Progenitor cell of endocrine pancreas (in vitro differentiated cells): ENCODE data around the gene ATF1. TPM values are rescaled to one million over a fixed set of nuclear protein-coding genes. Genes with fewer than 3 reads are reported as not detected.
"Not testable (repeated sequence)": the region's sequence is repeated elsewhere in the genome, so short reads cannot be mapped to it uniquely, and the experiment has no call there.

ENCODE experiments used
- DNase-seq: peaks from one replicate; pipeline ENCODE4 v3.0.0; 2021; ENCODE audit warnings: low spot score; ENCODE audit not compliant: unreplicated experiment
- H3K27ac Mint-ChIP-seq: 2 replicates; pipeline ENCODE4 v1.8.0; 2021; ENCODE audit warnings: mild to moderate bottlenecking, moderate library complexity, mixed read lengths
- H3K27me3 Mint-ChIP-seq: 2 replicates; pipeline ENCODE4 v1.8.0; 2021; ENCODE audit warnings: mixed read lengths
- H3K36me3 Mint-ChIP-seq: 2 replicates; pipeline ENCODE4 v1.8.0; 2022; ENCODE audit warnings: mixed read lengths; ENCODE audit not compliant: insufficient read depth
- H3K4me1 Mint-ChIP-seq: 2 replicates; pipeline ENCODE4 v1.8.0; 2021; ENCODE audit warnings: low read depth, mixed read lengths
- H3K4me3 Mint-ChIP-seq: 2 replicates; pipeline ENCODE4 v1.8.0; 2021; ENCODE audit warnings: low read depth, mild to moderate bottlenecking, moderate library complexity, mixed read lengths
- H3K9me3 Mint-ChIP-seq: 2 replicates; pipeline ENCODE4 v1.8.0; 2021; ENCODE audit warnings: low read depth, mixed read lengths
- total RNA-seq: library from RNA; stranded (reverse); gene quantifications from 2 replicates; pipeline ENCODE4 v1.2.1, GENCODE V29; 2021
- TF ChIP-seq, protein P1 (sequence below): fragments of 200-600 bp; sonication (generic); IDR thresholded peaks from one replicate; pipeline ENCODE4 v1.5.0; 2021; ENCODE audit warnings: antibody characterized with exemption, mild to moderate bottlenecking; ENCODE audit not compliant: unreplicated experiment

Gene ATF1
- total RNA-seq, 1 donor from 2014 or later = 30.1 TPM

DNA sequence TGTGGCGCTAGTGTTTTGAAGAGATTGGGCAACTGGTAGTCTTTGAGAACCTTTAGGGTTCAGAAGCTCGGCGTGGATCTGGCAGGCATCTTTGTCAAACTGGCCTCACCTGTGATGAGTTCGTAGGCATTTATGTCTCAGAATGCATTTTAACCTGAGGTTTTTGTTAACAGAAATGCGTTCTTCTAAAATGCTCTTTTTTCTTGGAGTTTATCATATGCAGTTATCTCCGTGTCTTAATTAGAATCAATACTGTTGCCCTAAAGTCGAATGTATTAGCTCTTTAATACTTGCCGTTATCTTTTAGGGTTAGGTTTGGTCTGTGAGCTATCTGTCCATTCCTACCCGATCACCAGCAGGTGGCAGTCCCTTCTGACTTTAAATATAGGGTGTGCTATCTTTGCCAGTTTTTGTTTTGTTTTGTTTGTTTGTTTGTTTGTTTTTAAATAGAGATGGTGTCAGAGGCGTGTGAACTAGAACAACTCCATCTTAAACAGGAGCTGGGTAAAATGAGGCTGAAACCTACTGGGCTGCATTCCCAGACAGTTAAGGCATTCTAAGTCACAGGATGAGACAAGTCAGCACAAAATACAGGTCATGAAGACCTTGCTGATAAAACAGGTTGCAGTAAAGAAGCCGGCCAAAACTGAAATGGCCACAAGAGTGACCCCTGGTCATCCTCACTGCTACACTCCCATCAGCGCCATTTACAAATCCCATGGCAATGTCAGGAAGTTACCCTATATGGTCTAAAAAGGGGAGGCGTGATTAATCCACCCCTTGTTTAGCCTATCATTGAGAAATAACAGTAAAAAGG, 1.4 kb downstream of the ATF1 start:
- no peaks in the 10 kb centered on the region for H3K27me3 Mint-ChIP-seq
- DNase-seq = no peak
- peaks cover 3% of the 10 kb centered on the region for H3K9me3 Mint-ChIP-seq
- peaks cover 11% of the 10 kb centered on the region for H3K4me1 Mint-ChIP-seq
- H3K27ac Mint-ChIP-seq = peak overlapping the region; percentile 93
- H3K4me3 Mint-ChIP-seq = peak overlapping the region; percentile 84
- TF ChIP-seq, protein P1, sequence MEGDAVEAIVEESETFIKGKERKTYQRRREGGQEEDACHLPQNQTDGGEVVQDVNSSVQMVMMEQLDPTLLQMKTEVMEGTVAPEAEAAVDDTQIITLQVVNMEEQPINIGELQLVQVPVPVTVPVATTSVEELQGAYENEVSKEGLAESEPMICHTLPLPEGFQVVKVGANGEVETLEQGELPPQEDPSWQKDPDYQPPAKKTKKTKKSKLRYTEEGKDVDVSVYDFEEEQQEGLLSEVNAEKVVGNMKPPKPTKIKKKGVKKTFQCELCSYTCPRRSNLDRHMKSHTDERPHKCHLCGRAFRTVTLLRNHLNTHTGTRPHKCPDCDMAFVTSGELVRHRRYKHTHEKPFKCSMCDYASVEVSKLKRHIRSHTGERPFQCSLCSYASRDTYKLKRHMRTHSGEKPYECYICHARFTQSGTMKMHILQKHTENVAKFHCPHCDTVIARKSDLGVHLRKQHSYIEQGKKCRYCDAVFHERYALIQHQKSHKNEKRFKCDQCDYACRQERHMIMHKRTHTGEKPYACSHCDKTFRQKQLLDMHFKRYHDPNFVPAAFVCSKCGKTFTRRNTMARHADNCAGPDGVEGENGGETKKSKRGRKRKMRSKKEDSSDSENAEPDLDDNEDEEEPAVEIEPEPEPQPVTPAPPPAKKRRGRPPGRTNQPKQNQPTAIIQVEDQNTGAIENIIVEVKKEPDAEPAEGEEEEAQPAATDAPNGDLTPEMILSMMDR = peak; percentile 70
- peaks cover 4% of the 10 kb centered on the region for H3K36me3 Mint-ChIP-seq

DNA sequence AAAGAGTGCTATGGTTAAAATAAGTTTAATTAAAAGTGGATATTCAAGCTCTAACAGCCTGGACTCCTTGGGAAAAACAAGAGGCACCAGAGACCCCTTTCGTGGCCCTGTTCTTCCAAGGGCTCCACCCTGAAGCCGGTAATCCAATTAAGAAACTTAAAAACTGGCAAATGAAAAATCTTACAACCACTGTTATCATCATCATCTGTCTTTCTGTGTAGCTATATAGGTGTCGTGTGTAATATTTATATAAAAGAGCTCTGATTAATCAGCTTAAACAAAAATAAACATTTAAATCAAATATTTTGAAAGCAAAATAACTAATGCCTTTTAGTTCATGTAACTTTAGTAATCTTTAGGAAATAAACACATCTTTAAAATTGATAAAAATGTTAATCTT, 4.5 kb downstream of the ATF1 start:
- Mint-ChIP-seq H3K36me3 (peaks cover 19% of the 10 kb centered on the region), H3K4me1 (peaks cover 6% of the 10 kb centered on the region), H3K9me3 (peaks cover 3% of the 10 kb centered on the region), H3K27me3 (no peaks in the 10 kb centered on the region), H3K27ac (no peak overlapping the region), H3K4me3 (no peak overlapping the region)
- TF ChIP-seq, protein P1 = no peak
- DNase-seq = no peak

DNA sequence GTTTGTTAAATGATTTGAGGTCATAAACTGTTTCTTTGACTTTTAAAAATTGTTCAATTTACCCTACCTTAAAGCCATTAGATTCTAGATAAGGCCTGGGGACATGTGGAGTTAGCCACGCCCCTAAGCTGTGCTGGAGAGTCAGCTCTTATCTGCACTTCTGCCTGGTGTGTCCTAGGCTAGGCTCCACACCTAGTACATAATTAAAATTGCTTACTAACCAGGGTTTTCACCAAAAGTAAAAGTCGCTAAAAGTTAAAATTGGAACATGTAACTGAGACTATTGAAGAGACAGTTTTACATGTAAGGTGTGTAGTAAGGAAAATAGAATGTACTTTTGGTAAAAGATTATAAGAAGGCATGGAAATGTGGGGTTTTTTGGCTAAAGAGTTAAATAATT, 4.9 kb downstream of the ATF1 start:
- H3K9me3 Mint-ChIP-seq, H3K27me3 Mint-ChIP-seq, DNase-seq, H3K27ac Mint-ChIP-seq, H3K4me3 Mint-ChIP-seq, H3K4me1 Mint-ChIP-seq: not testable (repeated sequence)
- H3K36me3 Mint-ChIP-seq = peaks cover 19% of the 10 kb centered on the region

DNA sequence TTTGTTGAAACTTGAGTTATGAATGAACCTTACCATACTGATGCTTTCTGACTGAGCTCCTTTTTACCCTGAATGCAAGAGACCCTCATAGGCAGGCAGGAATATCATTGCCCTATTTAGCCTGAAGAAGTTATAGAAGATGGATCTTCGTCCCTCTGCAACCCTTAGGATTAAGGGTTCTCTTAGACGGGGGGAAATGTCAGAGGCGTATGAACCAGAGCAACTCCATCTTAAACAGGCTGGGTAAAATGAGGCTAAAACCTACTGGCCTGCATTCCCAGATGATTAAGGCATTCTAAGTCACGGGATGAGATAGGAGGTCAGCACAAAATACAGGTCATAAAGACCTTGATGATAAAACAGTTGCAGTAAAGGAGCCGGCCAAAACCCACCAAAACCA, 7.5 kb downstream of the ATF1 start:
- H3K9me3 Mint-ChIP-seq = peaks cover 3% of the 10 kb centered on the region
- no peaks in the 10 kb centered on the region for H3K27me3 Mint-ChIP-seq
- no peak overlapping the region for H3K4me3 Mint-ChIP-seq
- TF ChIP-seq, protein P1 = no peak
- H3K4me1 Mint-ChIP-seq = peaks cover 3% of the 10 kb centered on the region
- DNase-seq = no peak
- H3K36me3 Mint-ChIP-seq = peaks cover 23% of the 10 kb centered on the region
- no peak overlapping the region for H3K27ac Mint-ChIP-seq

DNA sequence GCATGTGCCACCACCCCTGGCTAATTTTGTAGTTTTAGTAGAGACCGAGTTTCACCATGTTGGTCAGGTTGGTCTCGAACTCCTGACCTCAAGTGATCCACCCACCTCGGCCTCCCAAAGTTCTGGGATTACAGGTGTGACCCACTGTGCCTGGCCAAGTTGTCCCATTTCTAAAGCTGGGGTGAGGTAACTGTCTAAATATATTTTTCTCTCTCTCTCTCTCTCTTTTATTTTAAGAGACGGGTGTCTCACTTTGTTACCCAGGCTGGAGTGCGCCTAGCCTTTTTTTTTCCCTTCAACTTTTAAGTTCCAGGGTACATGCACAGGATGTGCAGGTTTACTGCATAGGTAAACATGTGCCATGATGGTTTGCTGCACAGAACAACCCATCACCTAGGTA, 8.6 kb downstream of the ATF1 start:
- Mint-ChIP-seq H3K9me3 (peaks cover 3% of the 10 kb centered on the region), H3K27me3 (no peaks in the 10 kb centered on the region), H3K4me3 (no peak overlapping the region), H3K27ac (no peak overlapping the region), H3K36me3 (peaks cover 23% of the 10 kb centered on the region), H3K4me1 (peaks cover 3% of the 10 kb centered on the region)
- TF ChIP-seq, protein P1 = no peak
- no peak for DNase-seq

DNA sequence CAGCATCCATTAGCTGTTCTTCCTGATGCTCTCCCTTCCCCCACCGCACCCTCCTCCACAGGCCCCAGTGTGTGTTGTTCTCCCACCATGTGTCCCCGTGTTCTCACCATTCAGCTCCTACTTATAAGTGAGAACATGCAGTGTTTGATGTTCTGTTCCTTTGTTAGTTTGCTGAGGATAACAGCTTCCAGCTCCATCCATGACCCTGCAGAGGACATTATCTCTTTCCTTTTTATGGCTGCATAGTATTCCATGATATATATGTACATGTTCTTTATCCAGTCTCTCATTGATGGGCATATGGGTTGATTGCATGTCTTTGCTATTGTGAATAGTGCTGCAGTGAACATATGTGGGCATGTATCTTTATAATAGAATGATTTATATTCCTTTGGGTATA, 9.0 kb downstream of the ATF1 start:
- Mint-ChIP-seq H3K9me3 (peaks cover 3% of the 10 kb centered on the region), H3K36me3 (peaks cover 23% of the 10 kb centered on the region), H3K27ac (no peak overlapping the region), H3K4me1 (peaks cover 3% of the 10 kb centered on the region), H3K27me3 (no peaks in the 10 kb centered on the region), H3K4me3 (no peak overlapping the region)
- DNase-seq = no peak
- TF ChIP-seq, protein P1 = no peak
